Spleen (tissue), 7 donors: ENCODE data around the gene PNMA6E.

ENCODE experiments used
- CTCF ChIP-seq, 11 experiments: fragments of 200-600 bp in 7 of 11; fragments of 450-650 bp in 4 of 11; sonication (generic) in 4 of 11; IDR thresholded peaks in 8 of 11; conservative IDR thresholded peaks in 3 of 11; 1 replicate in 7 of 11; 2 replicates in 4 of 11; pipeline versions ENCODE4 v1.4.0 to v1.8.0; 2016 to 2021; ENCODE audit warnings: antibody characterized with exemption in 11 of 11, inconsistent platforms in 4 of 11, mild to moderate bottlenecking in 1 of 11
- POLR2A ChIP-seq, 3 donors: fragments of 450-650 bp; IDR thresholded peaks; one replicate each; pipeline ENCODE4 v1.5.1; 2017; ENCODE audit warnings: antibody characterized with exemption in 3 of 3, mild to moderate bottlenecking in 1 of 3
- POLR2AphosphoS5 ChIP-seq, 3 donors: sonication (generic); formaldehyde crosslinking; IDR thresholded peaks; one replicate each; pipeline ENCODE4 v1.5.1; 2017; ENCODE audit warnings: antibody characterized with exemption in 3 of 3
- donor health status: DM: no; HTN: no; CAD: no; lungs with moderate emphysema.
- donor health status: DM: no; HTN: no; CAD: no.
- donor health status: DM: no; HTN: no; CAD: no.

- TF ChIP-seq CTCF (IDR thresholded peaks at IDR 0.05 in 8 of 11, conservative IDR thresholded peaks at IDR 0.05 in 3 of 11): no peak
- TF ChIP-seq POLR2A (IDR thresholded peaks at IDR 0.05): no peak
- no peak for TF ChIP-seq POLR2AphosphoS5 (IDR thresholded peaks at IDR 0.05)
These were observed 4.9 kb upstream of the PNMA6E start for GRCh38 chrX:153406011-153406410.
